Esophagus muscularis mucosa (tissue), 3 donors: ENCODE measurements around the gene RHD.
"Not testable (repeated sequence)": the region's sequence is repeated elsewhere in the genome, so short reads cannot be mapped to it uniquely, and the experiment has no call there.

ENCODE experiments used
- POLR2A ChIP-seq: fragments of 450-650 bp; IDR thresholded peaks from one replicate; pipeline ENCODE4 v1.6.1; 2017; ENCODE audit warnings: antibody characterized with exemption, moderate library complexity, mild to moderate bottlenecking, low read depth
- POLR2AphosphoS5 ChIP-seq, 2 donors: sonication (generic); formaldehyde crosslinking; IDR thresholded peaks; one replicate each; pipeline ENCODE4 v1.6.1; 2017; ENCODE audit warnings: antibody characterized with exemption in 2 of 2
- TF ChIP-seq, protein P1 (sequence below), 3 experiments: fragments of 200-600 bp in 2 of 3; fragments of 450-650 bp in 1 of 3; sonication (generic) in 2 of 3; IDR thresholded peaks; one replicate each; pipeline ENCODE4 v1.5.1; 2017 to 2019; ENCODE audit warnings: antibody characterized with exemption in 3 of 3, mild to moderate bottlenecking in 2 of 3, moderate library complexity in 1 of 3

DNA sequence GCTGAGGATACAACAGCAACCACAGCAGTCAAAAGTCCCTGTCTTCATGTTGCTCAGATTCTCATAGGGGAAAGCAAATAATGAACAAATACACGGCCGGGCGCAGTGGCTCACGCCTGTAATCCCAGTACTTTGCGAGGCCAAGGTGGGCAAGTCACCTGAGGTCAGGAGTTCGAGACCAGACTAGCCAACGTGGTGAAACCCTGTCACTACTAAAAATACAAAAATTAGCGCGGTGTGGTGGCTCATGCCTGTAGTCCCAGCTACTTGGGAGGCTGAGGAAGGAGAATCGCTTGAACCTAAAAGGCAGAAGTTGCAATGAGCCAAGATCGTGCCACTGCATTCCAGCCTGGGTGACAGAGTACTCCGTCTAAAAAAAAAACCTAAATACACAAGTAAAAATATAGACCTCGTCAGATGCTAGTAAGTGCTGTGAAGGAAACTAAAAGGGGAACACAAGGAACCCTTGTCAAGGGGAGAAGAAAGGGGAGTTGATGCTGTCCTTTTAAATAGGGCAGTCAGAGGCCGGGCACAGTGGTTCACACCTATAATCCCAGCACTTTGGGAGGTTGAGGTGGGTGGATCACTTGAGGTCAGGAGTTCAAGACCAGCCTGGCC, 4.1 kb upstream of the RHD start:
- TF ChIP-seq, protein P1, sequence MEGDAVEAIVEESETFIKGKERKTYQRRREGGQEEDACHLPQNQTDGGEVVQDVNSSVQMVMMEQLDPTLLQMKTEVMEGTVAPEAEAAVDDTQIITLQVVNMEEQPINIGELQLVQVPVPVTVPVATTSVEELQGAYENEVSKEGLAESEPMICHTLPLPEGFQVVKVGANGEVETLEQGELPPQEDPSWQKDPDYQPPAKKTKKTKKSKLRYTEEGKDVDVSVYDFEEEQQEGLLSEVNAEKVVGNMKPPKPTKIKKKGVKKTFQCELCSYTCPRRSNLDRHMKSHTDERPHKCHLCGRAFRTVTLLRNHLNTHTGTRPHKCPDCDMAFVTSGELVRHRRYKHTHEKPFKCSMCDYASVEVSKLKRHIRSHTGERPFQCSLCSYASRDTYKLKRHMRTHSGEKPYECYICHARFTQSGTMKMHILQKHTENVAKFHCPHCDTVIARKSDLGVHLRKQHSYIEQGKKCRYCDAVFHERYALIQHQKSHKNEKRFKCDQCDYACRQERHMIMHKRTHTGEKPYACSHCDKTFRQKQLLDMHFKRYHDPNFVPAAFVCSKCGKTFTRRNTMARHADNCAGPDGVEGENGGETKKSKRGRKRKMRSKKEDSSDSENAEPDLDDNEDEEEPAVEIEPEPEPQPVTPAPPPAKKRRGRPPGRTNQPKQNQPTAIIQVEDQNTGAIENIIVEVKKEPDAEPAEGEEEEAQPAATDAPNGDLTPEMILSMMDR (IDR thresholded peaks at IDR 0.05): not testable (repeated sequence)
- TF ChIP-seq POLR2A; POLR2AphosphoS5 (IDR thresholded peaks at IDR 0.05): not testable (repeated sequence)
